NCI-H1092 treated with DMSO at 0.1 percent for 48 hours (cell line): ENCODE results near the gene LRFN2.
A peak's percentile ranks its signal among the peaks of the same experiment; 100 is the strongest.

Experiments used
- DNase-seq: peaks from one replicate; lab custom pipeline; 2025; lab: John Stamatoyannopoulos, UW

The LRFN2 gene

GRCh38 chr6:40516429-40516828 is 70.7 kb downstream of the LRFN2 start:
- no peak for DNase-seq

GRCh38 chr6:40512340-40512739 is 74.8 kb downstream of the LRFN2 start:
- DNase-seq: no peak

GRCh38 chr6:40511884-40512283 is 75.3 kb downstream of the LRFN2 start:
- no peak for DNase-seq

GRCh38 chr6:40510442-40510841 is 76.7 kb downstream of the LRFN2 start:
- no peak for DNase-seq

GRCh38 chr6:40509716-40510260 is 77.4 kb downstream of the LRFN2 start:
- DNase-seq: no peak

GRCh38 chr6:40509086-40509485 is 78.1 kb downstream of the LRFN2 start:
- DNase-seq: no peak

- DNase-seq: no peak
These were observed 80.2 kb downstream of the LRFN2 start for GRCh38 chr6:40506954-40507353.

- DNase-seq: no peak
These were observed 81.9 kb downstream of the LRFN2 start for GRCh38 chr6:40505191-40505810.

- no peak for DNase-seq
These were observed 82.9 kb downstream of the LRFN2 start for GRCh38 chr6:40504274-40504673.

- DNase-seq: no peak
These were observed 86.9 kb downstream of the LRFN2 start for GRCh38 chr6:40500227-40500626.

GRCh38 chr6:40499215-40499614 is 87.9 kb downstream of the LRFN2 start:
- DNase-seq: no peak

- no peak for DNase-seq
These were observed 89.0 kb downstream of the LRFN2 start for GRCh38 chr6:40498148-40498547.

GRCh38 chr6:40492187-40492586 is 95.0 kb downstream of the LRFN2 start:
- DNase-seq: no peak

GRCh38 chr6:40490508-40490907 is 96.7 kb downstream of the LRFN2 start:
- DNase-seq: no peak

- DNase-seq: no peak
These were observed 97.4 kb downstream of the LRFN2 start for GRCh38 chr6:40489798-40490197.

- DNase-seq: no peak
These were observed 100.6 kb downstream of the LRFN2 start for GRCh38 chr6:40486576-40486975.

GRCh38 chr6:40485795-40486194 is 101.4 kb downstream of the LRFN2 start:
- no peak for DNase-seq

- peak; percentile 4 for DNase-seq
These were observed 101.9 kb downstream of the LRFN2 start for GRCh38 chr6:40485300-40485699.

- no peak for DNase-seq
These were observed 103.1 kb downstream of the LRFN2 start for GRCh38 chr6:40484066-40484465.

GRCh38 chr6:40482532-40482931 is 104.6 kb downstream of the LRFN2 start:
- DNase-seq: no peak

GRCh38 chr6:40480678-40481077 is 106.5 kb downstream of the LRFN2 start:
- no peak for DNase-seq

- DNase-seq: no peak
These were observed 107.5 kb downstream of the LRFN2 start for GRCh38 chr6:40479706-40480105.

GRCh38 chr6:40477246-40478126 is 109.7 kb downstream of the LRFN2 start:
- DNase-seq: peak; percentile 39
